ENCODE measurements around the gene ACTA1. TPM values are rescaled to one million over a fixed set of nuclear protein-coding genes. Genes with fewer than 3 reads are reported as not detected.

ACTA1 gene
- total and polyA plus RNA-seq, 2 experiments from 2014 or later, result 8.8 to 13.0 TPM

GRCh38 chr1:229436201-229436600 lies 2.3 kb upstream of the ACTA1 start:
- Mint-ChIP-seq H3K36me3 (ENCODE audit: low read depth) (peaks cover 14% of the 10 kb centered on the region), H3K9me3 (peaks cover 1% of the 10 kb centered on the region; the same call in 1 of the 3 replicates), H3K27ac (no peak overlapping the region), H3K4me3 (no peak overlapping the region), H3K4me1 (peaks cover 11% of the 10 kb centered on the region), H3K27me3 (ENCODE audit: insufficient read depth, low read depth, poor library complexity) (peaks cover 55% of the 10 kb centered on the region)
- Histone ChIP-seq H4K20me1 (replicated peaks; ENCODE audit: insufficient read depth) (no peaks in the 10 kb centered on the region; the same call in 1 of the 2 replicates), H3K4me2 (no peak overlapping the region), H3K9me2 (ENCODE audit: insufficient read depth) (no peaks in the 10 kb centered on the region), H3F3A (replicated peaks; ENCODE audit: low read depth) (peaks cover 9% of the 10 kb centered on the region; the same call in 1 of the 2 replicates), H2AFZ (no peak overlapping the region), H3K27ac (ENCODE audit: low read depth) (no peak overlapping the region), H3K27me3 (ENCODE audit: insufficient read depth) (peaks cover 59% of the 10 kb centered on the region), H3K4me3 (no peak overlapping the region), H3K4me1 (ENCODE audit: insufficient read depth) (peaks cover 12% of the 10 kb centered on the region; the same call in 1 of the 2 replicates), H3K36me3 (ENCODE audit: insufficient read depth) (no peaks in the 10 kb centered on the region), H3K79me2 (replicated peaks; ENCODE audit: insufficient read depth) (no peaks in the 10 kb centered on the region)
- no peak for ATAC-seq
- no peak for DNase-seq (ENCODE audit: low spot score)
- TF ChIP-seq STAT1 (IDR thresholded peaks at IDR 0.05; ENCODE audit: unreplicated experiment) (no peak), EZH2 (IDR thresholded peaks at IDR 0.05; ENCODE audit: low read depth, unreplicated experiment) (no peak), CTCF (conservative IDR thresholded peaks at IDR 0.05; ENCODE audit: low read depth in 2 of 2) (no peak), ETS1 (IDR thresholded peaks at IDR 0.05) (no peak), EZH2phosphoT487 (IDR thresholded peaks at IDR 0.05; ENCODE audit: unreplicated experiment) (no peak), NANOG (IDR thresholded peaks at IDR 0.05; ENCODE audit: borderline replicate concordance) (no peak), ZNF462 (CRISPR knock-in tag; IDR thresholded peaks at IDR 0.05) (no peak), CREB1 (CRISPR knock-in tag; IDR thresholded peaks at IDR 0.05; ENCODE audit: low read depth) (no peak), JUNB (IDR thresholded peaks at IDR 0.05; ENCODE audit: unreplicated experiment) (no peak), ZNF331 (CRISPR knock-in tag; IDR thresholded peaks at IDR 0.05; ENCODE audit: low read depth) (no peak)
